HepG2 (cell line): ENCODE data around the gene CREB1. TPM values are rescaled to one million over a fixed set of nuclear protein-coding genes. Genes with fewer than 3 reads are reported as not detected.

Experiments used
- ATAC-seq: fragments of 200-7000 bp; cut with Tn5 transposase; 3 replicates; pipeline ENCODE4 v1.9.1; 2020; ENCODE audit warnings: mild to moderate bottlenecking, moderate library complexity
- BruUV-seq: library from RNA; stranded (reverse); fragments of 400-500 nt; replicated peaks from 2 replicates; lab custom pipeline; 2021; lab: Mats Ljungman, UMichigan
- CTCF ChIA-PET: fragments of 300-600 bp; formaldehyde crosslinking; extraction: SDS; loops from one replicate; lab custom pipeline; 2021; ENCODE audit warnings: low total read pairs, inconsistent platforms, low intra/inter-chr PET ratio; lab: Yijun Ruan, JAX
- POLR2A ChIA-PET: fragments of 350-600 bp; sonication (Branson Sonifier 250); formaldehyde crosslinking; loops from one replicate; lab custom pipeline; 2020; ENCODE audit warnings: antibody characterized with exemption, inconsistent platforms; lab: Yijun Ruan, JAX
- DNase-seq: peaks from one replicate; pipeline ENCODE4 v3.0.0-alpha.2; 2015; ENCODE audit warnings: low spot score
- FAIRE-seq: peaks from 3 replicates; lab custom pipeline; 2011; peaks lifted over from hg19 to GRCh38; lab: Jason Lieb, UNC
- H2AFZ ChIP-seq: one replicate; pipeline ENCODE4 v1.6.1; 2011; ENCODE audit warnings: low read length, inconsistent platforms
- H3K27ac ChIP-seq: fragments of 300-600 bp; 3 replicates; pipeline ENCODE4 v1.8.0; 2011; ENCODE audit warnings: mixed run types, mild to moderate bottlenecking, mixed read lengths, low read length, inconsistent platforms; ENCODE audit not compliant: insufficient read depth; ENCODE audit errors: extremely low read length
- H3K27me3 ChIP-seq, 2 experiments: fragments of 200-600 bp in 1 of 2; 2 replicates in 1 of 2; 3 replicates in 1 of 2; pipeline versions ENCODE4 v1.6.0 to v1.8.0; 2011; ENCODE audit warnings: low read length in 2 of 2, mild to moderate bottlenecking in 2 of 2, moderate library complexity in 2 of 2, inconsistent platforms in 1 of 2; ENCODE audit not compliant: insufficient read depth in 2 of 2, control insufficient read depth in 1 of 2
- H3K36me3 ChIP-seq, 2 experiments: fragments of 200-600 bp in 1 of 2; replicated peaks in 1 of 2; 2 replicates in 1 of 2; 3 replicates in 1 of 2; pipeline versions ENCODE4 v1.5.1 to v1.8.0; 2011; ENCODE audit warnings: low read length in 2 of 2, inconsistent platforms in 1 of 2; ENCODE audit not compliant: insufficient read depth in 2 of 2, control insufficient read depth in 1 of 2
- H3K4me1 ChIP-seq: 2 replicates; pipeline ENCODE4 v1.5.1; 2012; ENCODE audit warnings: low read length, inconsistent platforms; ENCODE audit not compliant: insufficient read depth
- H3K4me2 ChIP-seq: 2 replicates; pipeline ENCODE4 v1.6.0; 2011; ENCODE audit warnings: low read depth, low read length, inconsistent platforms
- H3K4me3 ChIP-seq, 3 experiments: fragments of 200-600 bp in 1 of 3; sonication (generic), shearing (Covaris generic) in 1 of 3; replicated peaks in 1 of 3; 2 replicates each; pipeline ENCODE4 v1.5.1; 2011 to 2016; ENCODE audit warnings: low read length in 3 of 3, inconsistent platforms in 2 of 3, low read depth in 2 of 3, mild to moderate bottlenecking in 2 of 3, control low read depth in 1 of 3, mixed read lengths in 1 of 3; ENCODE audit not compliant: insufficient read depth in 1 of 3
- H3K79me2 ChIP-seq: one replicate; pipeline ENCODE4 v1.6.1; 2011; ENCODE audit warnings: low read length, inconsistent platforms; ENCODE audit not compliant: insufficient read depth
- H3K9ac ChIP-seq: 2 replicates; pipeline ENCODE4 v1.6.0; 2011; ENCODE audit warnings: mild to moderate bottlenecking, low read depth, low read length, inconsistent platforms; ENCODE audit not compliant: insufficient read depth
- H3K9me3 ChIP-seq: 2 replicates; pipeline ENCODE4 v1.5.1; 2012; ENCODE audit warnings: mild to moderate bottlenecking, low read length
- H4K20me1 ChIP-seq: 2 replicates; pipeline ENCODE4 v1.6.0; 2011; ENCODE audit warnings: inconsistent platforms, mild to moderate bottlenecking, low read length, moderate library complexity; ENCODE audit not compliant: insufficient read depth
- ELF1 ChIP-seq: sonication (generic); formaldehyde crosslinking; IDR thresholded peaks from 2 replicates; pipeline ENCODE4 v1.4.0; 2020; ENCODE audit warnings: missing genetic modification reagents
- GFI1 ChIP-seq: sonication (generic); formaldehyde crosslinking; IDR thresholded peaks from 2 replicates; pipeline ENCODE4 v1.5.0; 2020; ENCODE audit warnings: missing genetic modification reagents, mild to moderate bottlenecking, borderline replicate concordance
- NCOR1 ChIP-seq: fragments of 200-600 bp; sonication (generic); IDR thresholded peaks from 2 replicates; pipeline ENCODE4 v1.7.0; 2017; ENCODE audit warnings: antibody characterized with exemption, low read length, borderline replicate concordance
- RBAK ChIP-seq: sonication (generic); formaldehyde crosslinking; IDR thresholded peaks from 2 replicates; pipeline ENCODE4 v1.5.1; 2020; ENCODE audit warnings: mild to moderate bottlenecking, missing genetic modification reagents
- REXO4 ChIP-seq: sonication (generic); formaldehyde crosslinking; IDR thresholded peaks from 2 replicates; pipeline ENCODE4 v1.8.0; 2022; ENCODE audit warnings: missing genetic modification reagents, mild to moderate bottlenecking, borderline replicate concordance
- SRSF1 ChIP-seq: fragments of 200-400 bp; formaldehyde crosslinking; optimal IDR thresholded peaks from 2 replicates; pipeline ENCODE3; 2017; ENCODE audit warnings: mild to moderate bottlenecking, low read depth, low read length, moderate library complexity
- ZNF256 ChIP-seq: sonication (generic); formaldehyde crosslinking; conservative IDR thresholded peaks from 2 replicates; pipeline ENCODE4 v1.4.0; 2020; ENCODE audit warnings: missing genetic modification reagents
- ZNF329 ChIP-seq: sonication (generic); formaldehyde crosslinking; IDR thresholded peaks from 2 replicates; pipeline ENCODE4 v1.9.0; 2021; ENCODE audit warnings: low read depth, mild to moderate bottlenecking, missing genetic modification reagents
- ZNF629 ChIP-seq: sonication (generic); formaldehyde crosslinking; conservative IDR thresholded peaks from 2 replicates; pipeline ENCODE4 v1.5.0; 2020; ENCODE audit warnings: missing genetic modification reagents
- WGBS: methylation state at CpG from one replicate; pipeline ENCODE4 v1.1.6; 2017; ENCODE audit warnings: low lambda C conversion rate; 5-methylcytosine and 5-hydroxymethylcytosine counted together
- in situ Hi-C: cut with HindIII; loops from 2 replicates; pipeline ENCODE4 v1.10.0; 2017; ENCODE audit warnings: low pct_unique_long_range_greater_than_20kb; ENCODE audit not compliant: extremely low pct_ligation_motif_present
- intact Hi-C: fragments of 100-400 bp; cut with micrococcal nuclease; formaldehyde crosslinking; loops from one replicate; pipeline ENCODE4 v1.10.0; 2022; ENCODE audit not compliant: unreplicated experiment
- polyA plus RNA-seq, 8 experiments: library from polyadenylated mRNA; depleted of rRNA in 3 of 8; stranded (reverse) in 7 of 8; unstranded in 1 of 8; fragments of >200 nt; fragmentation: Illumina TruSeq in 4 of 8; extraction: Trizol in 4 of 8; gene quantifications; 2 replicates each; pipeline versions ENCODE4 v1.2.1 to v1.2.3, GENCODE V29; 2011 to 2016; ENCODE audit warnings: low read depth in 4 of 8, missing spikeins in 1 of 8, mixed read lengths in 1 of 8; ENCODE audit not compliant: insufficient read depth in 1 of 8
- total RNA-seq, 5 experiments: library from RNA; depleted of rRNA; stranded (reverse); fragments of >200 nt; fragmentation: Illumina TruSeq; extraction: Trizol; gene quantifications; 2 replicates each; pipeline ENCODE4 v1.2.3, GENCODE V29; 2016; ENCODE audit warnings: low read depth in 1 of 5
- TF ChIP-seq, protein P1 (sequence below): sonication (generic); formaldehyde crosslinking; IDR thresholded peaks from 2 replicates; pipeline ENCODE4 v1.4.0; 2020; ENCODE audit warnings: missing genetic modification reagents; ENCODE audit errors: not compliant biosample characterization
- TF ChIP-seq, protein P2 (sequence below): sonication (generic); formaldehyde crosslinking; IDR thresholded peaks from 2 replicates; pipeline ENCODE4 v1.4.0; 2020; ENCODE audit warnings: missing genetic modification reagents, borderline replicate concordance
- TF ChIP-seq, protein P3 (sequence below): sonication (generic); formaldehyde crosslinking; IDR thresholded peaks from 2 replicates; pipeline ENCODE4 v1.4.0; 2020; ENCODE audit warnings: mild to moderate bottlenecking, missing genetic modification reagents

Gene CREB1
- total and polyA plus RNA-seq, 2 of the 13 experiments (the other 11 are each of a cell fraction or from before 2014, with no cell fraction given) = 51.8 to 51.9 TPM

DNA sequence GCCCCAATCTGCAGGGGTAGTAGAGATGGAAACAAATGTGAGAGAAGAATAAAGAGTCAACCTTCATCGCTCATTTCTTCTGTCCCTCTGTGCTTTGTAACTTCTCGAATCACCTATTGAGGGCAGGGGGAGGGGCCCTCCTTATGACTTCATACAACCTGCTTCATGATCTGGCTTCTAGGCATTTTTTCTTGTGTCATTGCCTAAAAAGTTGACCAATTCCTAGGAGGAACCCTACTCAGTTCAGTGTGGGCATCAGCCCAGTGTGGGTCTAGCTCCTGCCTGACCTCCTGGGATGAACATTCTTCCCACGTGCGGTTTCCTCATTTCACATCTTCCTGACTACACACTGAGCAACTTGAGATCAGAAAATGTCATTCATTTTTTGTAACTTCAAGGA lies 46.3 kb upstream of the CREB1 start:
- no peak for DNase-seq
- Histone ChIP-seq H3K79me2 (no peaks in the 10 kb centered on the region), H4K20me1 (no peaks in the 10 kb centered on the region), H3K4me1 (peaks cover 12% of the 10 kb centered on the region; the same call in 1 of the 2 replicates), H3K4me2 (no peak overlapping the region), H3K9me3 (no peaks in the 10 kb centered on the region), H3K27me3 (peaks cover 0 to 2% of the 10 kb centered on the region in 2 experiments; a peak in 1 of 5 replicates), H3K36me3 (no peaks in the 10 kb centered on the region), H2AFZ (no peak overlapping the region), H3K4me3 (no peak overlapping the region), H3K9ac (no peak overlapping the region), H3K27ac (no peak overlapping the region)
- intact Hi-C loops = no loop called here
- WGBS = 66% methylated on average over 4 of the region's 4 CpGs
- BruUV-seq = no TSS peak
- FAIRE-seq = no peak
- ATAC-seq = no peak
- ChIA-PET CTCF (no interaction called here), POLR2A (no interaction called here)
- in situ Hi-C loops = no loop called here
- TF ChIP-seq, protein P1, sequence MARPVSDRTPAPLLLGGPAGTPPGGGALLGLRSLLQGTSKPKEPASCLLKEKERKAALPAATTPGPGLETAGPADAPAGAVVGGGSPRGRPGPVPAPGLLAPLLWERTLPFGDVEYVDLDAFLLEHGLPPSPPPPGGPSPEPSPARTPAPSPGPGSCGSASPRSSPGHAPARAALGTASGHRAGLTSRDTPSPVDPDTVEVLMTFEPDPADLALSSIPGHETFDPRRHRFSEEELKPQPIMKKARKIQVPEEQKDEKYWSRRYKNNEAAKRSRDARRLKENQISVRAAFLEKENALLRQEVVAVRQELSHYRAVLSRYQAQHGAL (CRISPR knock-in tag) = no peak
- TF ChIP-seq, protein P2, sequence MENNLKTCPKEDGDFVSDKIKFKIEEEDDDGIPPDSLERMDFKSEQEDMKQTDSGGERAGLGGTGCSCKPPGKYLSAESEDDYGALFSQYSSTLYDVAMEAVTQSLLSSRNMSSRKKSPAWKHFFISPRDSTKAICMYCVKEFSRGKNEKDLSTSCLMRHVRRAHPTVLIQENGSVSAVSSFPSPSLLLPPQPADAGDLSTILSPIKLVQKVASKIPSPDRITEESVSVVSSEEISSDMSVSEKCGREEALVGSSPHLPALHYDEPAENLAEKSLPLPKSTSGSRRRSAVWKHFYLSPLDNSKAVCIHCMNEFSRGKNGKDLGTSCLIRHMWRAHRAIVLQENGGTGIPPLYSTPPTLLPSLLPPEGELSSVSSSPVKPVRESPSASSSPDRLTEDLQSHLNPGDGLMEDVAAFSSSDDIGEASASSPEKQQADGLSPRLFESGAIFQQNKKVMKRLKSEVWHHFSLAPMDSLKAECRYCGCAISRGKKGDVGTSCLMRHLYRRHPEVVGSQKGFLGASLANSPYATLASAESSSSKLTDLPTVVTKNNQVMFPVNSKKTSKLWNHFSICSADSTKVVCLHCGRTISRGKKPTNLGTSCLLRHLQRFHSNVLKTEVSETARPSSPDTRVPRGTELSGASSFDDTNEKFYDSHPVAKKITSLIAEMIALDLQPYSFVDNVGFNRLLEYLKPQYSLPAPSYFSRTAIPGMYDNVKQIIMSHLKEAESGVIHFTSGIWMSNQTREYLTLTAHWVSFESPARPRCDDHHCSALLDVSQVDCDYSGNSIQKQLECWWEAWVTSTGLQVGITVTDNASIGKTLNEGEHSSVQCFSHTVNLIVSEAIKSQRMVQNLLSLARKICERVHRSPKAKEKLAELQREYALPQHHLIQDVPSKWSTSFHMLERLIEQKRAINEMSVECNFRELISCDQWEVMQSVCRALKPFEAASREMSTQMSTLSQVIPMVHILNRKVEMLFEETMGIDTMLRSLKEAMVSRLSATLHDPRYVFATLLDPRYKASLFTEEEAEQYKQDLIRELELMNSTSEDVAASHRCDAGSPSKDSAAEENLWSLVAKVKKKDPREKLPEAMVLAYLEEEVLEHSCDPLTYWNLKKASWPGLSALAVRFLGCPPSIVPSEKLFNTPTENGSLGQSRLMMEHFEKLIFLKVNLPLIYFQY (CRISPR knock-in tag) = no peak
- TF ChIP-seq ELF1 (CRISPR knock-in tag) = no peak
- TF ChIP-seq RBAK (CRISPR knock-in tag) = no peak
- no peak for TF ChIP-seq NCOR1
- TF ChIP-seq GFI1 (CRISPR knock-in tag) = no peak
- no peak for TF ChIP-seq ZNF329
- no peak for TF ChIP-seq ZNF629 (CRISPR knock-in tag)
- TF ChIP-seq, protein P3, sequence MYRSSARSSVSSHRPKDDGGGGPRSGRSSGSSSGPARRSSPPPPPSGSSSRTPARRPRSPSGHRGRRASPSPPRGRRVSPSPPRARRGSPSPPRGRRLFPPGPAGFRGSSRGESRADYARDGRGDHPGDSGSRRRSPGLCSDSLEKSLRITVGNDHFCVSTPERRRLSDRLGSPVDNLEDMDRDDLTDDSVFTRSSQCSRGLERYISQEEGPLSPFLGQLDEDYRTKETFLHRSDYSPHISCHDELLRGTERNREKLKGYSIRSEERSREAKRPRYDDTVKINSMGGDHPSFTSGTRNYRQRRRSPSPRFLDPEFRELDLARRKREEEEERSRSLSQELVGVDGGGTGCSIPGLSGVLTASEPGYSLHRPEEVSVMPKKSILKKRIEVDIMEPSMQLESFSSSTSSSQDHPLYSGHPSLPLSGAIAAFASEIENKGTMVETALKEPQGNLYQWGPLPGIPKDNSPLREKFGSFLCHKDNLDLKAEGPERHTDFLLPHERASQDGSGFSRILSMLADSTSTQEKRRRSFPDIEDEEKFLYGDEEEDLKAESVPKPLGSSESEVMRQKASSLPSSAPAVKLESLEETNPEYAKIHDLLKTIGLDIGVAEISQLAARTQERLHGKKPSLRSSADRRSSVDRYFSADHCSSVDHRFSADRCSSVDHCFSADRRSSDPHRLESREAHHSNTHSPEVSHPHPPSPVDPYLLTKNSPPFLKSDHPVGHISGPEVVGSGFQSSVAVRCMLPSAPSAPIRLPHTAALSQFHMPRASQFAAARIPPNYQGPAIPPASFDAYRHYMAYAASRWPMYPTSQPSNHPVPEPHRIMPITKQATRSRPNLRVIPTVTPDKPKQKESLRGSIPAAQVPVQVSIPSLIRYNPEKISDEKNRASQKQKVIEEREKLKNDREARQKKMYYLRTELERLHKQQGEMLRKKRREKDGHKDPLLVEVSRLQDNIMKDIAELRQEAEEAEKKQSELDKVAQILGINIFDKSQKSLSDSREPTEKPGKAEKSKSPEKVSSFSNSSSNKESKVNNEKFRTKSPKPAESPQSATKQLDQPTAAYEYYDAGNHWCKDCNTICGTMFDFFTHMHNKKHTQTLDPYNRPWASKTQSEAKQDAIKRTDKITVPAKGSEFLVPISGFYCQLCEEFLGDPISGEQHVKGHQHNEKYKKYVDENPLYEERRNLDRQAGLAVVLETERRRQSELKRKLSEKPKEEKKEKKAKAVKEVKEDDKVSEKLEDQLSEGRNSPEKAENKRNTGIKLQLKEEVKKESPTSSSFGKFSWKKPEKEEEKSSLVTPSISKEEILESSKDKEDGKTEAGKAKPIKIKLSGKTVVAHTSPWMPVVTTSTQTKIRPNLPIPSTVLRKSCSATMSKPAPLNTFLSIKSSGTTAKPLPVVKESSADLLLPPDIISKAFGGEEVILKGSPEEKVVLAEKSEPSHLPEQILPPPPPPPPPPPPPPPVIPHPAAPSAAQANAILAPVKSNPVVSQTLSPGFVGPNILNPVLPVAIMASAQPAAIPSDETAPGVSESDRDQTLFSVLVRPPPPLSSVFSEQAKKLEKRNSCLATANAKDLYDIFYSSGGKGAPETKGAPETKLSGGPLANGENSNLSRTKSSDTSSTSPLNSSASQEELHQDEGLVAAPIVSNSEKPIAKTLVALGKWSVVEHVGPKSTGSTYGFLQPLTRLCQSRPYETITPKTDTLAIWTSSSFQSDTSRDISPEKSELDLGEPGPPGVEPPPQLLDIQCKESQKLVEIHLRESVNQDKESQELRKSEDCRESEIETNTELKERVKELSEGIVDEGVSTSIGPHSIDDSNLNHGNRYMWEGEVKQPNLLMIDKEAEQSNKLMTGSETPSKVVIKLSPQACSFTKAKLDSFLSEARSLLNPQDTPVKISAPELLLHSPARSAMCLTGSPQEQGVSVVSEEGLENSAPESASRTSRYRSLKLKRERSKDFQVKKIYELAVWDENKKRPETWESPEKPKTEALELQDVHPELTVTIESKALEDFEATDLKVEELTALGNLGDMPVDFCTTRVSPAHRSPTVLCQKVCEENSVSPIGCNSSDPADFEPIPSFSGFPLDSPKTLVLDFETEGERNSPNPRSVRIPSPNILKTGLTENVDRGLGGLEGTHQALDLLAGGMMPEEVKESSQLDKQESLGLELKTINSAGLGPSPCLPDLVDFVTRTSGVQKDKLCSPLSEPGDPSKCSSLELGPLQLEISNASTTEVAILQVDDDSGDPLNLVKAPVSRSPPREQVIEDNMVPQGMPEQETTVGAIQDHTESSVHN (CRISPR knock-in tag) = no peak
- TF ChIP-seq REXO4 (CRISPR knock-in tag) = no peak
- TF ChIP-seq SRSF1 = no peak
- TF ChIP-seq ZNF256 (CRISPR knock-in tag) = no peak
